Endothelial cell of umbilical vein (primary cell): ENCODE measurements around the gene FLT4. TPM values are rescaled to one million over a fixed set of nuclear protein-coding genes. Genes with fewer than 3 reads are reported as not detected.

Experiments
- BruUV-seq: library from RNA; stranded (reverse); fragments of 400-500 nt; replicated peaks from 2 replicates; lab custom pipeline; 2021; lab: Mats Ljungman, UMichigan
- CTCF ChIA-PET: fragments of 300-600, 350-600 bp; sonication (Branson Sonifier 250); formaldehyde crosslinking; loops from one replicate; lab custom pipeline; 2021; ENCODE audit warnings: antibody characterized with exemption, inconsistent platforms; lab: Charles Lee
- POLR2A ChIA-PET: fragments of 300-600, 350-600 bp; sonication (Branson Sonifier 250); formaldehyde crosslinking; loops from one replicate; lab custom pipeline; 2021; ENCODE audit warnings: antibody characterized with exemption, inconsistent platforms; lab: Charles Lee
- DNase-seq: peaks from one replicate; pipeline ENCODE4 v3.0.0-alpha.2; 2011; ENCODE audit warnings: low read depth, low spot score
- FAIRE-seq: peaks from 2 replicates; lab custom pipeline; 2011; peaks lifted over from hg19 to GRCh38; lab: Jason Lieb, UNC
- H2AFZ ChIP-seq: 2 replicates; pipeline ENCODE4 v1.6.0; 2012; ENCODE audit warnings: low read depth, low read length, control low read depth, inconsistent platforms
- H3K27ac ChIP-seq: 2 replicates; pipeline ENCODE4 v1.5.1; 2011; ENCODE audit warnings: low read depth, mild to moderate bottlenecking, control low read depth, low read length, moderate library complexity; ENCODE audit not compliant: insufficient read depth
- H3K27me3 ChIP-seq, 2 experiments: 2 replicates each; pipeline versions ENCODE4 v1.6.0 to v1.6.1; 2011; ENCODE audit warnings: low read length in 2 of 2, mixed read lengths in 1 of 2; ENCODE audit not compliant: control insufficient read depth in 2 of 2, insufficient read depth in 2 of 2
- H3K36me3 ChIP-seq, 2 experiments: 2 replicates in 1 of 2; 3 replicates in 1 of 2; pipeline ENCODE4 v1.5.1; 2011; ENCODE audit warnings: low read length in 2 of 2, mild to moderate bottlenecking in 1 of 2, moderate library complexity in 1 of 2; ENCODE audit not compliant: control insufficient read depth in 2 of 2, insufficient read depth in 2 of 2; ENCODE audit errors: extremely low read depth in 1 of 2
- H3K4me1 ChIP-seq: 3 replicates; pipeline ENCODE4 v1.5.1; 2011; ENCODE audit warnings: mild to moderate bottlenecking, low read length; ENCODE audit not compliant: control insufficient read depth, insufficient read depth; ENCODE audit errors: extremely low read depth
- H3K4me2 ChIP-seq: 2 replicates; pipeline ENCODE4 v1.6.1; 2011; ENCODE audit warnings: low read length, control low read depth, mixed read lengths; ENCODE audit not compliant: insufficient read depth
- H3K4me3 ChIP-seq, 3 experiments: fragments of 200-600 bp in 1 of 3; sonication (generic), shearing (Covaris generic) in 1 of 3; replicated peaks in 1 of 3; 2 replicates each; pipeline ENCODE4 v1.5.1; 2011 to 2016; ENCODE audit warnings: control low read depth in 3 of 3, low read length in 3 of 3, mild to moderate bottlenecking in 2 of 3, inconsistent platforms in 1 of 3, low read depth in 1 of 3, moderate library complexity in 1 of 3; ENCODE audit not compliant: insufficient read depth in 1 of 3
- H3K79me2 ChIP-seq: 2 replicates; pipeline ENCODE4 v1.6.0; 2012; ENCODE audit warnings: low read length, inconsistent platforms; ENCODE audit not compliant: control insufficient read depth, insufficient read depth
- H3K9ac ChIP-seq: replicated peaks from 2 replicates; pipeline ENCODE3; 2011; ENCODE audit warnings: low read length, control low read depth; ENCODE audit not compliant: insufficient read depth; ENCODE audit errors: extremely low read depth
- H3K9me1 ChIP-seq: replicated peaks from 3 replicates; pipeline ENCODE4 v1.6.0; 2011; ENCODE audit warnings: mild to moderate bottlenecking, low read length; ENCODE audit not compliant: control insufficient read depth, insufficient read depth; ENCODE audit errors: extremely low read depth
- H3K9me3 ChIP-seq: replicated peaks from 2 replicates; pipeline ENCODE4 v1.5.1; 2012; ENCODE audit warnings: low read length, inconsistent platforms; ENCODE audit not compliant: control insufficient read depth, insufficient read depth
- H4K20me1 ChIP-seq: replicated peaks from 2 replicates; pipeline ENCODE3; 2011; ENCODE audit warnings: mild to moderate bottlenecking, low read length; ENCODE audit not compliant: control insufficient read depth, insufficient read depth; ENCODE audit errors: extremely low read depth
- EZH2 ChIP-seq: IDR thresholded peaks from 2 replicates; pipeline ENCODE4 v1.6.1; 2012; ENCODE audit warnings: borderline replicate concordance, low read depth, mild to moderate bottlenecking, moderate library complexity, low read length, inconsistent platforms; ENCODE audit not compliant: severe bottlenecking
- FOS ChIP-seq: IDR thresholded peaks from 2 replicates; pipeline ENCODE4 v1.6.1; 2011; ENCODE audit warnings: mild to moderate bottlenecking, low read length, moderate library complexity, borderline replicate concordance; ENCODE audit not compliant: insufficient read depth
- GATA2 ChIP-seq: IDR thresholded peaks from 2 replicates; pipeline ENCODE4 v1.7.0; 2011; ENCODE audit warnings: low read depth, mild to moderate bottlenecking, moderate library complexity, mixed read lengths, low read length; ENCODE audit not compliant: insufficient read length, insufficient read depth
- JUN ChIP-seq: IDR thresholded peaks from 2 replicates; pipeline ENCODE4 v1.6.1; 2011; ENCODE audit warnings: borderline replicate concordance, low read depth; ENCODE audit not compliant: insufficient read length, insufficient read depth
- MYC ChIP-seq: IDR thresholded peaks from one replicate; pipeline ENCODE4 v1.6.1; 2011; ENCODE audit warnings: mild to moderate bottlenecking, low read depth, low read length
- POLR2A ChIP-seq: IDR thresholded peaks from 2 replicates; pipeline ENCODE4 v1.6.1; 2012; ENCODE audit warnings: low read depth, mild to moderate bottlenecking, control low read depth, low read length
- POLR2AphosphoS5 ChIP-seq: IDR thresholded peaks from 2 replicates; pipeline ENCODE4 v1.6.1; 2012; ENCODE audit warnings: low read depth, mild to moderate bottlenecking, control low read depth, low read length, moderate library complexity; ENCODE audit not compliant: insufficient read depth
- dilution Hi-C: fragments of 300-500 bp; cut with MboI; formaldehyde crosslinking; loops from one replicate; pipeline ENCODE4 v1.15.0; 2019; ENCODE audit warnings: low sequenced_read_pairs; ENCODE audit not compliant: extremely low pct_ligation_motif_present
- intact Hi-C: fragments of 100-400 bp; cut with micrococcal nuclease; formaldehyde crosslinking; loops from one replicate; pipeline ENCODE4 v1.10.0; 2022
- polyA plus RNA-seq, 4 experiments: library from polyadenylated mRNA; depleted of rRNA in 3 of 4; stranded (reverse) in 3 of 4; unstranded in 1 of 4; fragments of >200 nt; gene quantifications; 2 replicates each; pipeline versions ENCODE4 v1.2.1 to v1.2.3, GENCODE V29; 2011 to 2012; ENCODE audit warnings: missing spikeins in 1 of 4
- total RNA-seq: library from RNA; stranded (reverse); gene quantifications from 2 replicates; pipeline ENCODE4 v1.2.3, GENCODE V29; 2021
- TF ChIP-seq, protein P1 (sequence below), 2 donors: IDR thresholded peaks; 1 replicate in 1 of 2; 2 replicates in 1 of 2; pipeline ENCODE4 v1.5.1; 2011; ENCODE audit warnings: low read length in 2 of 2, mild to moderate bottlenecking in 2 of 2, moderate library complexity in 2 of 2, control low read depth in 1 of 2, inconsistent platforms in 1 of 2, low read depth in 1 of 2; ENCODE audit not compliant: insufficient read depth in 1 of 2; ENCODE audit errors: extremely low read depth in 1 of 2
- TF ChIP-seq, protein P2 (sequence below): IDR thresholded peaks from 2 replicates; pipeline ENCODE4 v1.6.1; 2011; ENCODE audit not compliant: insufficient read depth, insufficient read length

FLT4 gene
- total and polyA plus RNA-seq, 2 donors (not counting 3 experiments of a cell fraction or from before 2014, with no cell fraction given): 44.4 to 71.5 TPM

DNA sequence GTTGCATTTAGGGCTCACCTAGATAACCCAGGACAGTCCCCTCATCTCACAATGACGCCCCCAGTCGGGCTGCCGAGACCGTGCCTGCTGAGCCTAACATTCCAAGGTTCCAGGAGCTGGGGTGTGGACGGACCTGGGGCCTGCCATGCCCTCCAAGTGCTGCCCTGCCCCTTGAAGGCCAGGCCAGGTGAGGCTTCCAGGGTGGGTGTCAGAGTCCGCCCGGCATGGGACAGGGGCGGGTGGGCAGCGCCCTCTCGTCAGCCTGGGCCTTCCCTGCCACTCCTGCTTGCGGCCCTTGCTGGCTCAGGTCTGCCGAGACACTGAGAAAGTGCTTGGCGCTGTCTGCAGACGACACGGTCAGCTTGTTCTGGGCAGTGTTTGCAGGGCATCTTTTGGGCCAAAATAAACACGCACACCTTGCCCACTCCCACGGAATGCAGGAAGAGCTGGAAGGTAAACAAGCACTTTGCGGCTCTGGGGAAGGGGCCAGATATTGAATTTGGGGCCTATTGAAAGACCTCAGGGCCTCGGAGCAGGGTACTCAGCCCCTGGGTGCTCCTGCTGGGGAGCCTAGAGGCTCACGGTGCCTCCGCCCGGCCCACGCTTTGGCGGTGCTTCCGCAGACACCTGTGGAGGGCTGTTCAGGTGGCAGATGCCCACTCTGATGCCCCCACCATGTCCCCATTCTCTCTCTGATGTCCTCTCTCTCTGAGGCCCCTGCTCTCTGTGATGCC lies 53.9 kb downstream of the FLT4 start:
- dilution Hi-C loops (no loop called here), intact Hi-C loops (no loop called here)
- ChIA-PET POLR2A (no interaction called here), CTCF (interaction anchor here (2.3 kb wide), 1 partner anchor 10 kb away, joined by 7 read pairs; no protein-coding TSS in a partner anchor)
- H3K36me3 ChIP-seq: no peaks in the 10 kb centered on the region
- H3K4me2 ChIP-seq: no peak overlapping the region
- no peaks in the 10 kb centered on the region for H3K79me2 ChIP-seq
- no peaks in the 10 kb centered on the region for H4K20me1 ChIP-seq
- BruUV-seq: no TSS peak
- no peak overlapping the region for H2AFZ ChIP-seq
- no peaks in the 10 kb centered on the region for H3K9me3 ChIP-seq
- no peaks in the 10 kb centered on the region for H3K9me1 ChIP-seq
- no peaks in the 10 kb centered on the region for H3K4me1 ChIP-seq
- H3K27ac ChIP-seq: no peak overlapping the region
- FAIRE-seq (no peak), DNase-seq (no peak)
- H3K4me3 ChIP-seq: no peak overlapping the region
- H3K27me3 ChIP-seq: peaks cover 7 to 20% of the 10 kb centered on the region in 2 experiments
- H3K9ac ChIP-seq: no peak overlapping the region
- TF ChIP-seq, protein P1, sequence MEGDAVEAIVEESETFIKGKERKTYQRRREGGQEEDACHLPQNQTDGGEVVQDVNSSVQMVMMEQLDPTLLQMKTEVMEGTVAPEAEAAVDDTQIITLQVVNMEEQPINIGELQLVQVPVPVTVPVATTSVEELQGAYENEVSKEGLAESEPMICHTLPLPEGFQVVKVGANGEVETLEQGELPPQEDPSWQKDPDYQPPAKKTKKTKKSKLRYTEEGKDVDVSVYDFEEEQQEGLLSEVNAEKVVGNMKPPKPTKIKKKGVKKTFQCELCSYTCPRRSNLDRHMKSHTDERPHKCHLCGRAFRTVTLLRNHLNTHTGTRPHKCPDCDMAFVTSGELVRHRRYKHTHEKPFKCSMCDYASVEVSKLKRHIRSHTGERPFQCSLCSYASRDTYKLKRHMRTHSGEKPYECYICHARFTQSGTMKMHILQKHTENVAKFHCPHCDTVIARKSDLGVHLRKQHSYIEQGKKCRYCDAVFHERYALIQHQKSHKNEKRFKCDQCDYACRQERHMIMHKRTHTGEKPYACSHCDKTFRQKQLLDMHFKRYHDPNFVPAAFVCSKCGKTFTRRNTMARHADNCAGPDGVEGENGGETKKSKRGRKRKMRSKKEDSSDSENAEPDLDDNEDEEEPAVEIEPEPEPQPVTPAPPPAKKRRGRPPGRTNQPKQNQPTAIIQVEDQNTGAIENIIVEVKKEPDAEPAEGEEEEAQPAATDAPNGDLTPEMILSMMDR (IDR thresholded peaks at IDR 0.05; ENCODE audit: extremely low read depth in 1 of 2, insufficient read depth in 1 of 2, low read depth in 1 of 2, low read length in 2 of 2): no peak
- TF ChIP-seq POLR2A (no peak), GATA2 (no peak), POLR2AphosphoS5 (no peak), MYC (no peak), FOS (no peak), EZH2 (no peak), JUN (no peak)
- TF ChIP-seq, protein P2, sequence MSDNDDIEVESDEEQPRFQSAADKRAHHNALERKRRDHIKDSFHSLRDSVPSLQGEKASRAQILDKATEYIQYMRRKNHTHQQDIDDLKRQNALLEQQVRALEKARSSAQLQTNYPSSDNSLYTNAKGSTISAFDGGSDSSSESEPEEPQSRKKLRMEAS: no peak
